K562 (cell line): Measurements from ENCODE around the gene PDE6C. TPM values are rescaled to one million over a fixed set of nuclear protein-coding genes. Genes with fewer than 3 reads are reported as not detected.

ENCODE experiments used
- ATF6 ChIP-seq: sonication (generic); formaldehyde crosslinking; IDR thresholded peaks from 2 replicates; pipeline ENCODE4 v1.4.0; 2020; ENCODE audit warnings: mild to moderate bottlenecking, missing genetic modification reagents
- ESRRA ChIP-seq: fragments of 450-650 bp; IDR thresholded peaks from 2 replicates; pipeline ENCODE4 v1.6.1; 2014; ENCODE audit warnings: low read depth, mild to moderate bottlenecking, moderate library complexity, borderline replicate concordance
- FIP1L1 ChIP-seq: fragments of 200-400 bp; formaldehyde crosslinking; IDR thresholded peaks from 2 replicates; pipeline ENCODE4 v1.6.1; 2018; ENCODE audit warnings: mild to moderate bottlenecking, low read depth, low read length; ENCODE audit not compliant: poor library complexity, severe bottlenecking
- JUNB ChIP-seq: fragments of 450-650 bp; formaldehyde crosslinking; conservative IDR thresholded peaks from 2 replicates; pipeline ENCODE4 v1.4.0; 2020; ENCODE audit warnings: mild to moderate bottlenecking
- NR0B1 ChIP-seq: fragments of 450-650 bp; IDR thresholded peaks from one replicate; pipeline ENCODE4 v1.6.1; 2018; ENCODE audit warnings: mild to moderate bottlenecking, moderate library complexity; ENCODE audit not compliant: partially characterized antibody
- POLR2A ChIP-seq: fragments of 450-650 bp; conservative IDR thresholded peaks from 2 replicates; pipeline ENCODE4 v1.6.1; 2016
- SMARCA5 ChIP-seq: fragments of 450-650 bp; IDR thresholded peaks from 2 replicates; pipeline ENCODE4 v1.6.1; 2016
- TFAM ChIP-seq: fragments of 250-450 bp; sonication (Bioruptor Pico); conservative IDR thresholded peaks from 2 replicates; pipeline ENCODE4 v1.5.0; 2021; ENCODE audit warnings: mild to moderate bottlenecking, moderate library complexity
- ZNF124 ChIP-seq: sonication (generic); formaldehyde crosslinking; IDR thresholded peaks from 2 replicates; pipeline ENCODE4 v1.8.1; 2022; ENCODE audit warnings: missing genetic modification reagents
- ZNF316 ChIP-seq: fragments of 450-650 bp; IDR thresholded peaks from 2 replicates; pipeline ENCODE4 v1.6.1; 2016
- ZNF384 ChIP-seq: IDR thresholded peaks from 2 replicates; pipeline ENCODE4 v1.6.1; 2012; ENCODE audit warnings: low read depth, low read length, improper control_type of control experiment
- ZNF445 ChIP-seq: fragments of 250-450 bp; sonication (Bioruptor Pico); IDR thresholded peaks from 2 replicates; pipeline ENCODE4 v1.4.0; 2020; ENCODE audit warnings: low read depth, mild to moderate bottlenecking, moderate library complexity
- ZNF518B ChIP-seq: fragments of 250-450 bp; sonication (Bioruptor Pico); IDR thresholded peaks from 2 replicates; pipeline ENCODE4 v1.5.0; 2021; ENCODE audit warnings: mild to moderate bottlenecking, moderate library complexity
- polyA plus RNA-seq, 8 experiments: library from polyadenylated mRNA; depleted of rRNA in 4 of 8; stranded (reverse) in 5 of 8; unstranded in 3 of 8; fragments of >200 nt; fragmentation: Nextera tagmentation in 2 of 8; fragmentation: Illumina TruSeq in 1 of 8; extraction: Ambion mirVana in 2 of 8; extraction: Trizol in 1 of 8; gene quantifications; 2 replicates each; pipeline versions ENCODE4 v1.2.1 to v1.2.3, GENCODE V29; 2011 to 2014; ENCODE audit warnings: inconsistent platforms in 1 of 8, missing spikeins in 1 of 8
- total RNA-seq, 7 experiments: library from RNA; depleted of rRNA in 6 of 7; stranded (reverse); fragments of >200 nt in 6 of 7; fragmentation: Illumina TruSeq in 2 of 7; extraction: Trizol in 2 of 7; gene quantifications; 2 replicates each; pipeline versions ENCODE4 v1.2.1 to v1.2.3, GENCODE V29; 2011 to 2021; ENCODE audit warnings: low replicate concordance in 1 of 7
- TF ChIP-seq, protein P1 (sequence below): fragments of 450-650 bp; IDR thresholded peaks from 2 replicates; pipeline ENCODE4 v1.6.1; 2014; ENCODE audit warnings: low read depth, mild to moderate bottlenecking, moderate library complexity, borderline replicate concordance
- TF ChIP-seq, protein P2 (sequence below): fragments of 450-650 bp; formaldehyde crosslinking; IDR thresholded peaks from 2 replicates; pipeline ENCODE4 v1.4.0; 2022; ENCODE audit warnings: mild to moderate bottlenecking, moderate library complexity
- TF ChIP-seq, protein P3 (sequence below): fragments of 250-450 bp; sonication (Bioruptor Pico); IDR thresholded peaks from 2 replicates; pipeline ENCODE4 v1.6.1; 2021; ENCODE audit warnings: mild to moderate bottlenecking
- TF ChIP-seq, protein P4 (sequence below): sonication (generic); formaldehyde crosslinking; IDR thresholded peaks from 2 replicates; pipeline ENCODE4 v1.9.0; 2022; ENCODE audit warnings: mild to moderate bottlenecking, missing genetic modification reagents

The PDE6C gene
- total and polyA plus RNA-seq, 9 of the 15 experiments (the other 6 are each of a cell fraction or from before 2014, with no cell fraction given), result not detected

DNA sequence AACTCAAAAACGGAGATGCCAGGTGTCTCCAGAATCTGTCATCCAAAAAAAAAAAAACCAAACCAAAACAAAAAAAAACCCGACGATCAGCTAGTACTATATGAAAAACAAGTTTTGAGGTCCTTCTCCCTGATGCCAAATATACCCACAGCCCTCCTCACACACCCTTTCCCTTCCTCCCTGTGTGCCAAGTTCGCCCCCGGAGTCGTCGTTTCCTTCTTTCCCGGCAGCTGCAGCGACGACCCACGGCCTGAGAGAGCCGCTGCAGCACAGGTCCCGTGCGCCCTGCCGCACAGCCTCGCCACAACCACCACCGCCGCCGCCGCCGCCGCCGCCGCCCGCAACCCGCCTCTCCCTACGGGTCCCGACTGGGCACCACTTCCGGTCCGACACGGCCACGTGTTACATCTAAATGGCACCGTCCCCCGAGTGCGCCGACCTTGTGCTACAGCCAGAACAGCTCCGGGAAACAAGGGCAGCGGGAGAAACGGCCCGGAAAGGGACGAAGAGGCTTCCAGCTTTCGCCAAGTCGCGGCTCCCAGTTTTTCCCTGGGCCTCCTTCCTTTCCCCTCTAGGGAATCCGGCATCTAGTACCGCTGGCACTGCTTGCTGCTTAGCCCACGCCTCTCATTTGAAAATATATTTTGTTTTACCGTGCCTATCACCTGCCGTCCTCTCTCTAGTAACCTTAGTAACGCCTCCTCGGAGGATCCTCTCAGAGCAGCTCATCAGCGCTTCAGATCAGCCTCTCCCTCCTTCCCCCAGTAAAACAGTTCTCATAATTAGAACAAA lies 90.1 kb downstream of the PDE6C start, which contains the start of gene FRA10AC1 (continued):
- TF ChIP-seq, protein P1, sequence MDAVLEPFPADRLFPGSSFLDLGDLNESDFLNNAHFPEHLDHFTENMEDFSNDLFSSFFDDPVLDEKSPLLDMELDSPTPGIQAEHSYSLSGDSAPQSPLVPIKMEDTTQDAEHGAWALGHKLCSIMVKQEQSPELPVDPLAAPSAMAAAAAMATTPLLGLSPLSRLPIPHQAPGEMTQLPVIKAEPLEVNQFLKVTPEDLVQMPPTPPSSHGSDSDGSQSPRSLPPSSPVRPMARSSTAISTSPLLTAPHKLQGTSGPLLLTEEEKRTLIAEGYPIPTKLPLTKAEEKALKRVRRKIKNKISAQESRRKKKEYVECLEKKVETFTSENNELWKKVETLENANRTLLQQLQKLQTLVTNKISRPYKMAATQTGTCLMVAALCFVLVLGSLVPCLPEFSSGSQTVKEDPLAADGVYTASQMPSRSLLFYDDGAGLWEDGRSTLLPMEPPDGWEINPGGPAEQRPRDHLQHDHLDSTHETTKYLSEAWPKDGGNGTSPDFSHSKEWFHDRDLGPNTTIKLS, result no peak; the same call in 1 of the 2 replicates
- no peak for TF ChIP-seq ZNF124
- TF ChIP-seq POLR2A, result peak; percentile 77
- TF ChIP-seq, protein P2, sequence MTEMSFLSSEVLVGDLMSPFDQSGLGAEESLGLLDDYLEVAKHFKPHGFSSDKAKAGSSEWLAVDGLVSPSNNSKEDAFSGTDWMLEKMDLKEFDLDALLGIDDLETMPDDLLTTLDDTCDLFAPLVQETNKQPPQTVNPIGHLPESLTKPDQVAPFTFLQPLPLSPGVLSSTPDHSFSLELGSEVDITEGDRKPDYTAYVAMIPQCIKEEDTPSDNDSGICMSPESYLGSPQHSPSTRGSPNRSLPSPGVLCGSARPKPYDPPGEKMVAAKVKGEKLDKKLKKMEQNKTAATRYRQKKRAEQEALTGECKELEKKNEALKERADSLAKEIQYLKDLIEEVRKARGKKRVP, result no peak
- TF ChIP-seq ZNF518B (CRISPR knock-in tag), result no peak
- TF ChIP-seq, protein P3, sequence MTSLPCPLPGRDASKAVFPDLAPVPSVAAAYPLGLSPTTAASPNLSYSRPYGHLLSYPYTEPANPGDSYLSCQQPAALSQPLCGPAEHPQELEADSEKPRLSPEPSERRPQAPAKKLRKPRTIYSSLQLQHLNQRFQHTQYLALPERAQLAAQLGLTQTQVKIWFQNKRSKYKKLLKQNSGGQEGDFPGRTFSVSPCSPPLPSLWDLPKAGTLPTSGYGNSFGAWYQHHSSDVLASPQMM (CRISPR knock-in tag), result no peak
- no peak for TF ChIP-seq ZNF316
- TF ChIP-seq ZNF384, result no peak; the same call in 1 of the 2 replicates
- no peak for TF ChIP-seq SMARCA5
- no peak for TF ChIP-seq TFAM (CRISPR knock-in tag)
- TF ChIP-seq ZNF445 (CRISPR knock-in tag), result no peak
- TF ChIP-seq NR0B1, result no peak
- TF ChIP-seq, protein P4, sequence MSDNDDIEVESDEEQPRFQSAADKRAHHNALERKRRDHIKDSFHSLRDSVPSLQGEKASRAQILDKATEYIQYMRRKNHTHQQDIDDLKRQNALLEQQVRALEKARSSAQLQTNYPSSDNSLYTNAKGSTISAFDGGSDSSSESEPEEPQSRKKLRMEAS (CRISPR knock-in tag), result peak; percentile 79
- TF ChIP-seq ESRRA, result peak; percentile 84; the same call in 1 of the 2 replicates
- TF ChIP-seq JUNB (CRISPR knock-in tag), result no peak
- TF ChIP-seq ATF6 (CRISPR knock-in tag), result no peak
- peak; percentile 26 for TF ChIP-seq FIP1L1
